PC-9 (cell line): ENCODE results near the gene ZNF668. TPM values are rescaled to one million over a fixed set of nuclear protein-coding genes. Genes with fewer than 3 reads are reported as not detected.
"Not testable (repeated sequence)": the region's sequence is repeated elsewhere in the genome, so short reads cannot be mapped to it uniquely, and the experiment has no call there.

Experiments used
- BruUV-seq: library from RNA; stranded (reverse); fragments of 400-500 nt; replicated peaks from 2 replicates; lab custom pipeline; 2021; lab: Mats Ljungman, UMichigan
- CTCF ChIA-PET: fragments of 300-600 bp; sonication (Branson Sonifier 250); formaldehyde crosslinking; loops from one replicate; lab custom pipeline; 2022; ENCODE audit warnings: antibody characterized with exemption; lab: Charles Lee
- POLR2A ChIA-PET: fragments of 300-600 bp; sonication (Branson Sonifier 250); formaldehyde crosslinking; loops from one replicate; lab custom pipeline; 2022; ENCODE audit warnings: antibody characterized with exemption; ENCODE audit not compliant: unreplicated experiment; lab: Charles Lee
- DNase-seq, 2 experiments: peaks; one replicate each; pipeline versions ENCODE4 v3.0.0 to v3.0.0-alpha.2; 2015 to 2022; ENCODE audit warnings: mixed read lengths in 1 of 2
- H2AFZ ChIP-seq: fragments of 200-600 bp; sonication (generic); 2 replicates; pipeline ENCODE4 v1.8.1; 2017; ENCODE audit warnings: antibody characterized with exemption
- H3F3A ChIP-seq: fragments of 200-600 bp; sonication (generic); 2 replicates; pipeline ENCODE4 v1.8.1; 2017; ENCODE audit warnings: antibody characterized with exemption, mild to moderate bottlenecking, low read depth; ENCODE audit not compliant: insufficient read depth
- H3K27ac ChIP-seq: fragments of 200-600 bp; sonication (generic); 2 replicates; pipeline ENCODE4 v1.6.1; 2016; ENCODE audit warnings: mixed run types
- H3K27me3 ChIP-seq: fragments of 200-600 bp; sonication (generic); 2 replicates; pipeline ENCODE4 v1.6.1; 2016; ENCODE audit warnings: low read depth, mixed run types; ENCODE audit not compliant: insufficient read depth
- H3K36me3 ChIP-seq: fragments of 200-600 bp; sonication (generic); 2 replicates; pipeline ENCODE4 v1.6.1; 2016; ENCODE audit warnings: low read depth, mixed run types
- H3K4me1 ChIP-seq: fragments of 200-600 bp; sonication (generic); replicated peaks from 2 replicates; pipeline ENCODE4 v1.6.1; 2016; ENCODE audit warnings: mixed run types; ENCODE audit not compliant: insufficient read depth
- H3K4me2 ChIP-seq: fragments of 200-600 bp; sonication (generic); 2 replicates; pipeline ENCODE4 v1.6.1; 2017; ENCODE audit warnings: mixed run types
- H3K4me3 ChIP-seq: fragments of 200-600 bp; sonication (generic); 2 replicates; pipeline ENCODE4 v1.6.1; 2016; ENCODE audit warnings: mixed run types
- H3K79me2 ChIP-seq: fragments of 200-600 bp; sonication (generic); 2 replicates; pipeline ENCODE4 v1.6.1; 2017; ENCODE audit warnings: low read depth, mixed run types
- H3K9me2 ChIP-seq: fragments of 200-600 bp; sonication (generic); 2 replicates; pipeline ENCODE4 v1.8.1; 2017; ENCODE audit warnings: mild to moderate bottlenecking; ENCODE audit not compliant: insufficient read depth
- H3K9me3 ChIP-seq: fragments of 200-600 bp; sonication (generic); 2 replicates; pipeline ENCODE4 v1.8.1; 2016; ENCODE audit warnings: low read depth; ENCODE audit not compliant: insufficient read depth
- H4K20me1 ChIP-seq: fragments of 200-600 bp; sonication (generic); 2 replicates; pipeline ENCODE4 v1.8.1; 2017; ENCODE audit not compliant: insufficient read depth
- CTCF ChIP-seq: fragments of 200-600 bp; sonication (generic); conservative IDR thresholded peaks from 2 replicates; pipeline ENCODE4 v1.6.1; 2017; ENCODE audit warnings: mixed run types, antibody characterized with exemption, mild to moderate bottlenecking, moderate library complexity
- EZH2 ChIP-seq: fragments of 200-600 bp; sonication (generic); IDR thresholded peaks from 2 replicates; pipeline ENCODE4 v1.8.0; 2017; ENCODE audit warnings: antibody characterized with exemption, low read depth
- intact Hi-C: fragments of 100-400 bp; cut with micrococcal nuclease; formaldehyde crosslinking; loops from one replicate; pipeline ENCODE4 v1.10.0; 2022; ENCODE audit not compliant: unreplicated experiment
- total RNA-seq: library from RNA; stranded (reverse); gene quantifications from 2 replicates; pipeline ENCODE4 v1.2.3, GENCODE V29; 2021

The ZNF668 gene
- total RNA-seq, 1 experiment from 2014 or later: 13.2 TPM

- Histone ChIP-seq H4K20me1 (no peaks in the 10 kb centered on the region), H3K27ac (no peak overlapping the region), H3K4me1 (no peaks in the 10 kb centered on the region), H3K9me3 (no peaks in the 10 kb centered on the region), H3K9me2 (no peaks in the 10 kb centered on the region; the same call in 1 of the 2 replicates), H3F3A (peaks cover 4% of the 10 kb centered on the region; the same call in 1 of the 2 replicates), H3K4me2 (no peak overlapping the region), H3K4me3 (no peak overlapping the region), H2AFZ (no peak overlapping the region), H3K27me3 (peaks cover 17% of the 10 kb centered on the region; the same call in 1 of the 2 replicates), H3K36me3 (no peaks in the 10 kb centered on the region), H3K79me2 (no peaks in the 10 kb centered on the region)
- TF ChIP-seq CTCF (no peak), EZH2 (no peak)
- BruUV-seq: no TSS peak
- intact Hi-C loops: no loop called here
- ChIA-PET CTCF (no interaction called here), POLR2A (interaction anchor here (0.7 kb wide), 1 partner anchor 199 kb away, joined by 3 read pairs; no protein-coding TSS in a partner anchor)
- no peak for DNase-seq
These were observed 58.0 kb downstream of the ZNF668 start for GRCh38 chr16:31016018-31016417.

- H3K9me3 ChIP-seq, H3K36me3 ChIP-seq, H4K20me1 ChIP-seq, BruUV-seq, DNase-seq, intact Hi-C loops, H2AFZ ChIP-seq, H3K27ac ChIP-seq, H3K9me2 ChIP-seq, H3F3A ChIP-seq, H3K79me2 ChIP-seq, H3K4me2 ChIP-seq, H3K4me1 ChIP-seq, H3K4me3 ChIP-seq, CTCF ChIA-PET, POLR2A ChIA-PET: not testable (repeated sequence)
- peaks cover 20% of the 10 kb centered on the region; the same call in 1 of the 2 replicates for H3K27me3 ChIP-seq
These were observed 60.7 kb downstream of the ZNF668 start for GRCh38 chr16:31013292-31013691.

GRCh38 chr16:31011815-31012214, 62.2 kb downstream of the ZNF668 start:
- H3K79me2 ChIP-seq, POLR2A ChIA-PET, H3K27ac ChIP-seq, H4K20me1 ChIP-seq, H3K4me3 ChIP-seq, H3K9me2 ChIP-seq, intact Hi-C loops, CTCF ChIA-PET, H3K36me3 ChIP-seq, H3F3A ChIP-seq, BruUV-seq, H3K4me1 ChIP-seq, DNase-seq, H2AFZ ChIP-seq, H3K4me2 ChIP-seq, H3K9me3 ChIP-seq: not testable (repeated sequence)
- peaks cover 20% of the 10 kb centered on the region; the same call in 1 of the 2 replicates for H3K27me3 ChIP-seq

Other genes starting within 250 kb of the ZNF668 start
- 59.3 and 66.9 TPM in 2 replicates for gene BCL7C, start 180.2 kb downstream of the ZNF668 start, total RNA-seq
- gene CTF1, start 177.6 kb downstream of the ZNF668 start, total RNA-seq: 11.6 and 17.0 TPM in 2 replicates
- 70.8 and 72.7 TPM in 2 replicates for gene FBXL19, start 150.7 kb downstream of the ZNF668 start, total RNA-seq
- 40.7 and 43.5 TPM in 2 replicates for gene ORAI3, start 125.2 kb downstream of the ZNF668 start, total RNA-seq
- 29.6 and 33.2 TPM in 2 replicates for gene SETD1A, start 116.5 kb downstream of the ZNF668 start, total RNA-seq
- 34.8 and 44.2 TPM in 2 replicates for gene HSD3B7, start 89.0 kb downstream of the ZNF668 start, total RNA-seq
- gene STX1B, start 63.6 kb downstream of the ZNF668 start, total RNA-seq: 3.9 and 5.6 TPM in 2 replicates
- gene STX4, start 40.7 kb downstream of the ZNF668 start, total RNA-seq: 85.8 and 100 TPM in 2 replicates
- gene ZNF646, start 182 bp upstream of the ZNF668 start, total RNA-seq: 25.4 and 30.7 TPM in 2 replicates
- gene PRSS53, start 14.7 kb upstream of the ZNF668 start, total RNA-seq: 7.7 and 9.2 TPM in 2 replicates
- gene VKORC1, start 20.6 kb upstream of the ZNF668 start, total RNA-seq: 46.0 and 59.9 TPM in 2 replicates
- gene BCKDK, start 34.1 kb upstream of the ZNF668 start, total RNA-seq: 41.5 and 66.5 TPM in 2 replicates
- 81.4 and 84.3 TPM in 2 replicates for gene KAT8, start 43.4 kb upstream of the ZNF668 start, total RNA-seq
- gene PRSS8, start 61.5 kb upstream of the ZNF668 start, total RNA-seq: 147 and 154 TPM in 2 replicates
- gene PRSS36, start 75.8 kb upstream of the ZNF668 start, total RNA-seq: 4.1 and 6.8 TPM in 2 replicates
- 429 and 637 TPM in 2 replicates for gene FUS, start 105.9 kb upstream of the ZNF668 start, total RNA-seq
- 72.9 and 107 TPM in 2 replicates for gene PYCARD, start 128.5 kb upstream of the ZNF668 start, total RNA-seq
- gene TRIM72, start 139.9 kb upstream of the ZNF668 start, total RNA-seq: 0.09 TPM in 1 of 2 replicates, not detected in the other
- not detected in 2 replicates for gene PYDC1, start 142.9 kb upstream of the ZNF668 start, total RNA-seq
- 0.90 and 1.3 TPM in 2 replicates for gene ITGAM, start 185.7 kb upstream of the ZNF668 start, total RNA-seq